Neural crest cell (in vitro differentiated cells): Measurements from ENCODE around the gene PUS1. TPM values are rescaled to one million over a fixed set of nuclear protein-coding genes. Genes with fewer than 3 reads are reported as not detected.
A peak's percentile ranks its signal among the peaks of the same experiment; 100 is the strongest.
"Not testable (repeated sequence)": the region's sequence is repeated elsewhere in the genome, so short reads cannot be mapped to it uniquely, and the experiment has no call there.

Source experiments
- DNase-seq: peaks from one replicate; pipeline ENCODE4 v3.0.0; 2021; ENCODE audit warnings: low read depth, mixed read lengths, low spot score
- H3K27ac Mint-ChIP-seq: one replicate; pipeline ENCODE4 v1.8.0; 2021; ENCODE audit warnings: mild to moderate bottlenecking, mixed read lengths; ENCODE audit not compliant: unreplicated experiment
- H3K27me3 Mint-ChIP-seq: 2 replicates; pipeline ENCODE4 v1.8.0; 2021; ENCODE audit warnings: low read depth, mild to moderate bottlenecking, mixed read lengths
- H3K36me3 Mint-ChIP-seq: 2 replicates; pipeline ENCODE4 v1.8.0; 2021; ENCODE audit warnings: low read depth, mild to moderate bottlenecking, mixed read lengths
- H3K4me1 Mint-ChIP-seq: 2 replicates; pipeline ENCODE4 v1.8.0; 2021; ENCODE audit warnings: mixed read lengths
- H3K4me3 Mint-ChIP-seq: one replicate; pipeline ENCODE4 v1.8.0; 2021; ENCODE audit warnings: mild to moderate bottlenecking, mixed read lengths
- H3K9me3 Mint-ChIP-seq: 2 replicates; pipeline ENCODE4 v1.8.0; 2021; ENCODE audit warnings: mixed read lengths
- CTCF ChIP-seq: fragments of 200-600 bp; sonication (generic); conservative IDR thresholded peaks from 2 replicates; pipeline ENCODE4 v1.5.0; 2021; ENCODE audit warnings: antibody characterized with exemption, mild to moderate bottlenecking
- long read RNA-seq: library from polyadenylated mRNA; unstranded; transcript quantifications from one replicate; pipeline ENCODE4 v2.0.0, GENCODE V29; 2020
- total RNA-seq: library from RNA; stranded (reverse); gene quantifications from 2 replicates; pipeline ENCODE4 v1.2.1, GENCODE V29; 2021

Gene PUS1
- 48.7 and 50.9 TPM in 2 replicates for total RNA-seq
- long read RNA-seq, partial matches to known transcripts: 1 of 3 reads
- long read RNA-seq, other reads (novel, unspliced or antisense): 2 of 3 reads

- H3K9me3 Mint-ChIP-seq: no peaks in the 10 kb centered on the region
- H3K36me3 Mint-ChIP-seq: peaks cover 17% of the 10 kb centered on the region
- no peak for TF ChIP-seq CTCF
- peak within 1 kb of the TSS; percentile 95 for H3K27ac Mint-ChIP-seq
- H3K4me1 Mint-ChIP-seq: peaks cover 12% of the 10 kb centered on the region
- H3K27me3 Mint-ChIP-seq: no peaks in the 10 kb centered on the region
- H3K4me3 Mint-ChIP-seq: peak within 1 kb of the TSS; percentile 95
- DNase-seq: peak; percentile 87
Measured at GRCh38 chr12:131928711-131929580, at the start of gene PUS1. Gene PUS1, plus strand, starts transcription at chr12:131929276. Its CDS starts 447 bp downstream, at chr12:131929723.

GRCh38 chr12:131882804-131883520, 46.1 kb upstream of the PUS1 start:
- DNase-seq: no peak
- TF ChIP-seq CTCF: no peak
- Mint-ChIP-seq H3K27ac (no peak overlapping the region), H3K4me1 (peaks cover 9% of the 10 kb centered on the region), H3K4me3 (no peak overlapping the region), H3K27me3 (peaks cover under 1% of the 10 kb centered on the region), H3K36me3 (peaks cover 4% of the 10 kb centered on the region), H3K9me3 (peaks cover 7% of the 10 kb centered on the region)

- Mint-ChIP-seq H3K4me1 (peaks cover 5% of the 10 kb centered on the region), H3K9me3 (peaks cover 7% of the 10 kb centered on the region), H3K4me3 (no peak overlapping the region), H3K36me3 (peaks cover 4% of the 10 kb centered on the region), H3K27me3 (peaks cover 1% of the 10 kb centered on the region), H3K27ac (no peak overlapping the region)
- no peak for TF ChIP-seq CTCF
- no peak for DNase-seq
Measured at GRCh38 chr12:131883521-131883900, 45.6 kb upstream of the PUS1 start.

- H3K27me3 Mint-ChIP-seq: peaks cover 13% of the 10 kb centered on the region
- H3K36me3 Mint-ChIP-seq: not testable (repeated sequence)
Measured at GRCh38 chr12:131885076-131885475, 44.0 kb upstream of the PUS1 start.

GRCh38 chr12:131885543-131886057, 43.5 kb upstream of the PUS1 start:
- H3K4me3 Mint-ChIP-seq: no peak overlapping the region
- DNase-seq: no peak
- TF ChIP-seq CTCF: no peak
- peaks cover 7% of the 10 kb centered on the region for H3K9me3 Mint-ChIP-seq
- no peaks in the 10 kb centered on the region for H3K4me1 Mint-ChIP-seq
- peaks cover 4% of the 10 kb centered on the region for H3K36me3 Mint-ChIP-seq
- peaks cover 13% of the 10 kb centered on the region for H3K27me3 Mint-ChIP-seq
- no peak overlapping the region for H3K27ac Mint-ChIP-seq

More at GRCh38 chr12:131885076-131885475, 44.0 kb upstream of the PUS1 start:
- H3K4me3 Mint-ChIP-seq, H3K27ac Mint-ChIP-seq, H3K9me3 Mint-ChIP-seq, DNase-seq, H3K4me1 Mint-ChIP-seq: not testable (repeated sequence)

- H3K4me1 Mint-ChIP-seq, H3K4me3 Mint-ChIP-seq, H3K27ac Mint-ChIP-seq, H3K36me3 Mint-ChIP-seq, DNase-seq, H3K9me3 Mint-ChIP-seq: not testable (repeated sequence)
- H3K27me3 Mint-ChIP-seq: peaks cover 13% of the 10 kb centered on the region
Measured at GRCh38 chr12:131891722-131892121, 37.4 kb upstream of the PUS1 start.
